Keratinocyte (primary cell): Measurements from ENCODE around the gene TCP11L1. TPM values are rescaled to one million over a fixed set of nuclear protein-coding genes. Genes with fewer than 3 reads are reported as not detected.

Source experiments
- DNase-seq: peaks from one replicate; pipeline ENCODE4 v3.0.0-alpha.2; 2011; ENCODE audit warnings: low read depth, missing footprints, low spot score
- FAIRE-seq: peaks from 2 replicates; lab custom pipeline; 2011; peaks lifted over from hg19 to GRCh38; lab: Jason Lieb, UNC
- H2AFZ ChIP-seq: 2 replicates; pipeline ENCODE4 v1.6.0; 2012; ENCODE audit warnings: low read length, control low read depth, inconsistent platforms; ENCODE audit not compliant: control insufficient read depth
- H3K27ac ChIP-seq: 2 replicates; pipeline ENCODE4 v1.5.1; 2011; ENCODE audit warnings: low read length; ENCODE audit not compliant: control insufficient read depth, insufficient read depth
- H3K27me3 ChIP-seq: 3 replicates; pipeline ENCODE4 v1.6.0; 2011; ENCODE audit warnings: low read length; ENCODE audit not compliant: control insufficient read depth, insufficient read depth; ENCODE audit errors: extremely low read depth
- H3K36me3 ChIP-seq, 2 experiments: 2 replicates in 1 of 2; 3 replicates in 1 of 2; pipeline ENCODE4 v1.5.1; 2011; ENCODE audit warnings: low read length in 2 of 2, mild to moderate bottlenecking in 1 of 2; ENCODE audit not compliant: control insufficient read depth in 2 of 2, insufficient read depth in 2 of 2; ENCODE audit errors: extremely low read depth in 1 of 2
- H3K4me1 ChIP-seq: 3 replicates; pipeline ENCODE4 v1.5.1; 2011; ENCODE audit warnings: low read length; ENCODE audit not compliant: control insufficient read depth, insufficient read depth; ENCODE audit errors: extremely low read depth
- H3K4me2 ChIP-seq: 3 replicates; pipeline ENCODE4 v1.6.0; 2011; ENCODE audit warnings: low read depth, low read length; ENCODE audit not compliant: control insufficient read depth, insufficient read depth; ENCODE audit errors: extremely low read depth
- H3K4me3 ChIP-seq, 3 experiments: fragments of 200-600 bp in 1 of 3; sonication (generic) in 1 of 3; 2 replicates in 2 of 3; 3 replicates in 1 of 3; pipeline ENCODE4 v1.5.1; 2011 to 2016; ENCODE audit warnings: low read length in 3 of 3, mild to moderate bottlenecking in 3 of 3, control low read depth in 2 of 3, inconsistent platforms in 1 of 3, low read depth in 1 of 3, mixed read lengths in 1 of 3, mixed run types in 1 of 3, moderate library complexity in 1 of 3; ENCODE audit not compliant: control insufficient read depth in 2 of 3, insufficient read depth in 2 of 3; ENCODE audit errors: extremely low read depth in 1 of 3
- H3K79me2 ChIP-seq: 2 replicates; pipeline ENCODE4 v1.6.0; 2012; ENCODE audit warnings: low read length; ENCODE audit not compliant: control insufficient read depth, insufficient read depth
- H3K9ac ChIP-seq: 3 replicates; pipeline ENCODE4 v1.6.0; 2011; ENCODE audit warnings: low read length; ENCODE audit not compliant: control insufficient read depth, insufficient read depth; ENCODE audit errors: extremely low read depth
- H3K9me1 ChIP-seq: 3 replicates; pipeline ENCODE4 v1.6.0; 2011; ENCODE audit warnings: low read length; ENCODE audit not compliant: control insufficient read depth, insufficient read depth; ENCODE audit errors: extremely low read depth
- H3K9me3 ChIP-seq: 2 replicates; pipeline ENCODE4 v1.5.1; 2012; ENCODE audit warnings: low read depth, low read length; ENCODE audit not compliant: control insufficient read depth
- H4K20me1 ChIP-seq: 3 replicates; pipeline ENCODE4 v1.6.0; 2011; ENCODE audit warnings: low read length; ENCODE audit not compliant: control insufficient read depth, insufficient read depth; ENCODE audit errors: extremely low read depth
- CTCF ChIP-seq, 3 experiments: IDR thresholded peaks in 1 of 3; conservative IDR thresholded peaks in 1 of 3; optimal IDR thresholded peaks in 1 of 3; 2 replicates in 2 of 3; 3 replicates in 1 of 3; pipeline versions ENCODE3 to v1.5.1; 2011; ENCODE audit warnings: low read length in 3 of 3, mild to moderate bottlenecking in 3 of 3, moderate library complexity in 2 of 3, control low read depth in 1 of 3, inconsistent platforms in 1 of 3; ENCODE audit not compliant: insufficient read depth in 2 of 3; ENCODE audit errors: extremely low read depth in 1 of 3
- EZH2 ChIP-seq: IDR thresholded peaks from one replicate; pipeline ENCODE4 v1.6.1; 2012; ENCODE audit warnings: inconsistent platforms, mild to moderate bottlenecking, low read length, moderate library complexity
- dilution Hi-C: fragments of 300-500 bp; cut with MboI; formaldehyde crosslinking; loops from one replicate; pipeline ENCODE4 v1.7.0; 2020; ENCODE audit warnings: low sequenced_read_pairs; ENCODE audit not compliant: extremely low pct_ligation_motif_present
- polyA plus RNA-seq, 5 experiments: library from polyadenylated mRNA; depleted of rRNA in 3 of 5; stranded (reverse) in 3 of 5; stranded (forward) in 1 of 5; unstranded in 1 of 5; fragments of >200 nt; gene quantifications; 1 replicate in 1 of 5; 2 replicates in 3 of 5; 3 replicates in 1 of 5; pipeline versions ENCODE4 v1.2.1 to v1.2.3, GENCODE V29; 2011 to 2012; ENCODE audit warnings: missing spikeins in 2 of 5, low read depth in 1 of 5, low replicate concordance in 1 of 5

TCP11L1 gene
- polyA plus RNA-seq, 1 donor (not counting 4 experiments of a cell fraction or from before 2014, with no cell fraction given): 22.8 TPM

GRCh38 chr11:33083918-33084317 lies 44.5 kb downstream of the TCP11L1 start:
- Histone ChIP-seq H3K4me1 (no peaks in the 10 kb centered on the region), H3K9me3 (no peaks in the 10 kb centered on the region), H2AFZ (no peak overlapping the region), H3K27me3 (no peaks in the 10 kb centered on the region), H3K27ac (no peak overlapping the region), H4K20me1 (no peaks in the 10 kb centered on the region), H3K4me3 (no peak overlapping the region), H3K9me1 (no peaks in the 10 kb centered on the region), H3K79me2 (no peaks in the 10 kb centered on the region), H3K9ac (no peak overlapping the region), H3K36me3 (peaks cover 13 to 17% of the 10 kb centered on the region in 2 experiments), H3K4me2 (no peak overlapping the region)
- FAIRE-seq (no peak), DNase-seq (no peak)
- TF ChIP-seq CTCF (optimal IDR thresholded peaks at IDR 0.05 in 1 of 3, IDR thresholded peaks at IDR 0.05 in 1 of 3, conservative IDR thresholded peaks at IDR 0.05 in 1 of 3; ENCODE audit: extremely low read depth in 1 of 3, insufficient read depth in 2 of 3, low read length in 3 of 3) (no peak), EZH2 (no peak)
- dilution Hi-C loops: no loop called here

- Histone ChIP-seq H3K27me3 (no peaks in the 10 kb centered on the region), H3K9me3 (no peaks in the 10 kb centered on the region), H3K36me3 (peaks cover 13 to 16% of the 10 kb centered on the region in 2 experiments), H2AFZ (no peak overlapping the region), H3K4me3 (no peak overlapping the region), H3K9me1 (no peaks in the 10 kb centered on the region), H3K79me2 (no peaks in the 10 kb centered on the region), H3K4me1 (no peaks in the 10 kb centered on the region), H3K27ac (no peak overlapping the region), H3K4me2 (no peak overlapping the region), H3K9ac (no peak overlapping the region), H4K20me1 (no peaks in the 10 kb centered on the region)
- dilution Hi-C loops: no loop called here
- FAIRE-seq (peak; percentile 9), DNase-seq (no peak)
- no peak for TF ChIP-seq CTCF (optimal IDR thresholded peaks at IDR 0.05 in 1 of 3, IDR thresholded peaks at IDR 0.05 in 1 of 3, conservative IDR thresholded peaks at IDR 0.05 in 1 of 3; ENCODE audit: extremely low read depth in 1 of 3, insufficient read depth in 2 of 3, low read length in 3 of 3)
- TF ChIP-seq EZH2: no peak
These were observed 46.6 kb downstream of the TCP11L1 start for GRCh38 chr11:33086017-33086416.
